GM18873 (cell line): ENCODE results near the gene MANBA.
"Not testable (repeated sequence)": the region's sequence is repeated elsewhere in the genome, so short reads cannot be mapped to it uniquely, and the experiment has no call there.

Experiments
- ATAC-seq: cut with Tn5 transposase; IDR thresholded peaks from one replicate; pipeline ENCODE4 v1.9.1; 2021; ENCODE audit warnings: mild to moderate bottlenecking, moderate library complexity, moderate number of reproducible peaks; ENCODE audit not compliant: unreplicated experiment, low FRiP score

Gene MANBA

GRCh38 chr4:102726068-102726467, 34.7 kb downstream of the MANBA start:
- ATAC-seq: no peak

DNA sequence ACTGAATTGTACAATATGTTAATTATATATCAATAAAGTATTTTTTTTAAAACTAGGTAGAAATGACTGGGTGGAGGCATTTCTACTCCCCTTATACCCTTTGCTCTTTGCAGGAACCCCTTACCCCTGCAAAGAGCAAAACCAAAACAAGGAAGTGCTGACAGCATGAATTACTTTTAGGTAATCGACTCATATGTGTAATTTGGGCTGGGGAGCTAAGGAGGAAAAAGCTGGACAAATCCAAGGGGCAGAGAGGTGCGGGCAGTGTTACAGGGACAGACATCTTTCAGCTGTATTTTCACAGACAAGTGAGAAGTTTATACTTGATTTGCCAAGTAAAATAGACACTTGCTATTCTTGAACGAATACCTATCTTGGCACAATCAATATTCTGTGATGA, 35.5 kb downstream of the MANBA start:
- no peak for ATAC-seq

DNA sequence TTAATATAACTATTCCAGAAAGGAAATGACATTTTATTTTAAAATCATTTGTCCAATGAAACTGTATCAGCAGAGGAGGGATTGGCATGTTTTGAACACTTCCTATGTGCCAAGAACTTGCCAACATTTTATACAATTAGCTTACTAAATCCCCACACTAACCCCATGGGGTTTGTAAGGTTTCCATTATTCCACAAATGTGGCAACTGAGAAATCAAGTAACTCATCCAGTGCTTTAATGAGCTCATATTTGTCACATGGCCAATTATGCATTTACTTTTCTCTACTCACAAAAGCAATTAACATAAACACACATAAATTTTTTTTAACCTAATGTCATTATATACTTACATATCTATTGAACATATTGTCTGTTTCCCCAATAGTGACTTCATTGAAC, 37.3 kb downstream of the MANBA start:
- no peak for ATAC-seq

GRCh38 chr4:102722740-102723139, 38.0 kb downstream of the MANBA start:
- ATAC-seq: no peak

DNA sequence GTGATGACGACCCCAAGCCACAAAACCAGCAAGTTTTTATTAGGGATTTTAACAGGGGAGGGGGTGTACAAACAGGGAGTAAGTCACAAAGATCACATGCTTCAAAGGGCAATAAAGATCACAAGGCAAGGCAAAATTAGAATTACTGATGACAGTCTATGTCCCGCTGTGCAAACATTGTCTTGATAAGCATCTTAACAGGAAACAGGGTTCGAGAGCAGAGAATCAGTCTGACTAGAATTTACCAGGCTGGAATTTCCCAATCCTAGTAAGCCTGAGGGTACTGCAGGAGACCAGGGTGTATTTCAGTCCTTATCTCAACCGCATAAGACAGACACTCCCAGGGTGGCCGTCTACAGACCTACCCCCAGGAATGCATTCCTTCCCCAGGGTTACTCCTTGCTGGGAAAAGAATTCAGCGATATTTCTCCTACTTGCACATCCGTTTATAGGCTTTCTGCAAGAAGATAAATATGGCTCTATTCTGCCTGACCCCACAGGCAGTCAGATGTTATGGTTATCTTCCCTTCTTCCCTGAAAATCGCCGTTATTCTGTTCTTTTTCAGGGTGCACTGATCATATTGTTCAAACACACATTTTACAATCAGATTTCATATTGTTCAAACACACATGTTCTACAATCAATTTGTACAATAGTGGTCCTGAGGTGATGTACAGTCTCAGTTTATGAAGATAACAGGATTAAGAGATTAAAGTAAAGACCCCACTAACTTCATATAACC, 41.8 kb downstream of the MANBA start:
- ATAC-seq: not testable (repeated sequence)

DNA sequence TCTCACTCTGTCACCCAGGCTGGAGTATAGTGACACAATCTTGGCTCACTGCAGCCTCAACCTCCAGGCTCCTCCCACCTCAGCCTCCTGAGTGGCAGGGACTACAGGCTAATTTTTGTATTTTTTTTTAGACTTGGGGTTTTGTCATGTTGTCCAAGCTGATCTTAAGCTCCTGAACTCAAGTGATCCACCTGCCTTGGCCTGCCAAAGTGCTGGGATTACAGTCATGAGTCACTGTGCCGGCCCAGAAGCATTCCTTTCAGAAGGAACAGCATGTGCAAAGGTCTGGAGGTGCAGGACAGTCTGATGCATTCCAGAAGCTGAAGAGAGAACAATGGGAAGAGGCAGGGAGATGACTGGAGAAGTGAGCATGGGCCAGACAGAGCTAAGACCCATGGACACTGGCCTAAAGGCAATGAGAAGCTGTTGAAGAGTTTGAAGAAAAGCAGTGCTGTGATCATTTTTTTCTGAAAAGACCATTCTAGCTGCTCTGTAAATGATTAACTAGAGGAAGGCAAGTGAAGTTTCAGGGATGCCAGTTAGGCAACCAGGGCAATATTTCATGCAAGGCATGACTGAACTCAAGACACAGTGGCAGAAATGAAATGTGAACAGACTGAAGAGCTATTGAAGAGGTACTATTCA, 43.2 kb downstream of the MANBA start:
- ATAC-seq: peak; percentile 53

GRCh38 chr4:102715057-102715456, 45.7 kb downstream of the MANBA start:
- no peak for ATAC-seq

- ATAC-seq: not testable (repeated sequence)
Measured at GRCh38 chr4:102713774-102714173, 47.0 kb downstream of the MANBA start.

GRCh38 chr4:102713096-102713495, 47.7 kb downstream of the MANBA start:
- ATAC-seq: no peak

DNA sequence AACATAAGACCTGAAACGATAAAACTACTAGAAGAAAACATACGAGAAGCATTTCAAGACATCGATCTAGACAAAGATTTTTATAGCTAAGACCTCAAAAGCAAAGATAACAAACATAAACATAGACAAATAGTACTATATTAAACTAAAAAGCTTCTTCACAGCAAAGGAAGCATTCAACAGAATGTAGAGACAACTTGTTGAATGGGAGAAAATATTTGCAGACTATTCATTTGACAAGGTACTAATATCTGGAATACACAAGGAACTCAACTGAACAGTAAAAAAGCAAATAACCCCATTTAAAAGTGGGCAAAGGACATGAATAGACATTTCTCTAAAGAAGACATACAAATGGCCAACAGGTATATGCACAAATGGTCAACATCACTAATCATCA, 49.8 kb downstream of the MANBA start:
- no peak for ATAC-seq

DNA sequence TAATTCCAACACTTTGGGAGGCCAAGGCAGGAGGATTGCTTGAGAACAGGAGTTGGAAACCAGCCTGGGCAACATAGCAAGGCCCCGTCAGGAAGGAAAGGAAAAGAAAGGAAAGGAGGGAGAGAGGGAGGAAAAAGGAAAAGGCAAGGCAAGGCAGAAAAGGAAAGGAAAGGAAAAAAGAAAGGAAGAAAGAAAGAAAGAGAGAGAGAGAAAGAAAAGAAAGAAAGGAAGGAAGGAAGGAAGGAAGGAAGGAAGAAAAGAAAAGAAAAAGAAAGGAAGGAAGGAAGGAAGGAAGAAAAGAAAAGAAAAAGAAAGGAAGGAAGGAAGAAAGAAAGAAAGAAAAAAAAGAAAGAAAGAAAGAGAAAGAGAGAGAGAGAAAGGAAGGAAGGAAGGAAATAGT, 51.7 kb downstream of the MANBA start:
- not testable (repeated sequence) for ATAC-seq

DNA sequence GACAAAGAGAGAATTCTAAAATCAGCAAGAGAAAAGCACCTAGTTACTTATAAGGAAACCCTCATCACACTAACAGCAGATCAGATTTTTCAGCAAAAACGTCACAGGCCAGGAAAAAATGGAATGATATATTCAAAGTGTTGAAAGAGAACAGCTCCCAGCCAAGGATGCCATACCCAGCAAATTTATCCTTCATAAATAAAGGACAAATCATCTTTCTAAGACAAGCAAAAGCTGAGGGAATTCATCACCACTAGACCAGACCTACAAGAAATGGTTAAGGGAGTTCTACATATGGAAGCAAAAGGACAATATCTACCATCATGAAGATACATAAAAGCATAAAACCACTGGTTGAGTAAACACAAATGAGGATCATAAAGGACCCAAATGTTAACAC, 53.6 kb downstream of the MANBA start:
- ATAC-seq: no peak

GRCh38 chr4:102705391-102705935, 55.3 kb downstream of the MANBA start:
- ATAC-seq: no peak

GRCh38 chr4:102696758-102697157, 64.0 kb downstream of the MANBA start:
- ATAC-seq: no peak

DNA sequence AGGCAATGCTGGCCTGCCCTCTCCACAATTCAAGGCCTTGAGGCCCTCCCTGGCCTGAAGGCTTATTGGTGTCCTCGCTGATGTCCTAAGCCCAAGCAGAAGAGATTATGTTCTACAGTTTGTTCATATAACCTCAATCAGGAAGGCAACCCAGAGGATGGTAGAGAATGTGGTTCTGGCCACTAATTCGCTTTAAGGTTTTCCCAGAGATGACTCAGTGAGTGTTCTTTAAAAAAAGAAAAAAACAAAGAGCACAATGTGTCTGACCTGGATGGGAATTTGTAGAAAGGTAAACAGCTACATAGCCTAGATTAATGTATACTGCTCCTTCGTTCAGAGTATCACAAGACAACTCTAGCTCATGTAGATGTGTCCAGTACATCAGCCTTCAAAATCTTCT, 66.0 kb downstream of the MANBA start:
- ATAC-seq: no peak

- no peak for ATAC-seq
Measured at GRCh38 chr4:102693861-102694260, 66.9 kb downstream of the MANBA start.

DNA sequence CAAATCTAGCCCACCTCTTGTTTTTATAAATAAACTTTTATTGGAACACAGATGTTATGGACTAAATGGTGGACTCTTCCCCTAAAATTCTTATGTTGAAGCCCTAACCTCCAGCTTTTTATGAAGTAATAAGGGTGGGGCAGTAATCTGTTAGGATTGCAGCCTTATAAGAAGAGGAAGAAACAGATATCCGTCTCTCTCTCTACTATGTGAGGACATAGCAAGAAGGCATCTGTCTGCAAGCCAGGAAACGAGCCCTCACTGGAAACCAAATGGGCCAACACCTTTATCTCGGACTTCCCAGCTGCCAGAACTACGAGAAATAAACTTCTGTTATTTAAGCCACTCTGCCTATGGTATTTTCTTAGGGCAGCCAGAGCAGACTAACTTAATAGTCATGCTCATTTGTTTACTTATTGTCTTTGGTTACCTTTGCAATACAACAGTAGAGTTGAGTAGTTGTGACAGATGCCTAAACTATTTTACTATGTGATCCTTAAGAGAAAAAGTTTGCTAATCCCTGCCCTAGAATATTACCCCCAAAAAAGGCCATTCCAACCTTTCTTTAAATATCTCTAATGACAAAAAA, 67.4 kb downstream of the MANBA start:
- no peak for ATAC-seq

DNA sequence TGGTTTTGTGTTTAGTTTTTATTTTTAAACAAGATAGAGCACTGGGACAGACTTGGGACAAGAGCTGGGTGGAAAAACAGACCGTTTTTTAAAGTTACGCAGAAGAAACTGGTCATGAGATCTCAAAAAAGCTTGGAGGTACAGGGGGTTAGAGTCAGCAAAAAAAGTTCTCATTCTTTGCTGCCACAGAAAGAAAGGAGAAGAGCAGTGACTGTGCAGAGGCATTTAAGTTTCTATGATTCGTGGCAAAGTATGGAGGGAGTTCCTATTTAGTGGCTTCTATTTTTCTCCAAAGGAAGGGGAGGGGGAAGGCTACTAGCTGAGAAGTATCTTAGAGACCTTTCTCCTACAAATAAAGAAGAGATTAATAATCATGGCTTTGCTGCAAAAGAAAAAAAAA, 68.3 kb downstream of the MANBA start:
- no peak for ATAC-seq

DNA sequence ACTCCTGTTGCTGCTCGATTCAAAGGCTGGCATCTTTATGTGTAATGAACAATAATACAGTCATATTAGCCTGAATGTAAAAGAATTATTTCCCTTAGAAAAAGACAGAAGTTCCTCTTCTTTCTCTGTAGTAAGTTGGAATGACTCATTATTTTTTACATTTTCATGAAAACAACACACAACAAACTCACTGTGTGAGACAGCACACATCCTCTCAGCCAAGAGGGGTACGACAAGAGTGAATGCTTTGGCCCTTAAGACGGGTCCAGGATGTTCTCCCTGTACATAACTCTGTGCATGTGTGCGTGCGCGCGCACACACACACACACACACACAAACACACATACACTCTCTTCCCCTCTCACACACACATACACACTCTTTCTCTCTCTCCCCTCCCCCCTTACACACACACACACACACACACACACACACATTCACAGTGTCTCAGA, 72.8 kb downstream of the MANBA start:
- peak; percentile 36 for ATAC-seq

- peak; percentile 89 for ATAC-seq
Measured at GRCh38 chr4:102687373-102687981, 73.3 kb downstream of the MANBA start.

DNA sequence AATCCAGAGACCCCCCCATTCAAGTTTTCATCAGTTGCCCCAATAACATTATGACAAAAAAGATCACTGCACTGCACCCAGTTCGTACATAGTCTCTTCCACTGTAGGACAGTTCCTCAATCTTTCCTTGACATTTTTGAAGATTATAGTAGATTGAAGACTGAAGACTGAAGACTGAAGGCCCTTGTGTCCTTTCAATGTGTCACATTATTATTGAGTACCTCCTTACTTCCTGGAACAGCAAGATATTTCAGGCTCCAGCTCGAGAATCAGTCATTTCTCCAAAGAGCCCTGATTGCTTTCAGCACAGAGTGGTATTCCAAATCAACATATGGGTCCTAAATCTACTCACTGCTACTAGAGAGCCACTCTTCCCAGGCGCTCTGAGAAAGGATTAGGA, 75.0 kb downstream of the MANBA start:
- no peak for ATAC-seq
